PC-9 (cell line): Measurements from ENCODE around the gene TMC8.

Source experiments
- CTCF ChIP-seq: fragments of 200-600 bp; sonication (generic); conservative IDR thresholded peaks from 2 replicates; pipeline ENCODE4 v1.6.1; 2017; ENCODE audit warnings: mixed run types, antibody characterized with exemption, mild to moderate bottlenecking, moderate library complexity
- EZH2 ChIP-seq: fragments of 200-600 bp; sonication (generic); IDR thresholded peaks from 2 replicates; pipeline ENCODE4 v1.8.0; 2017; ENCODE audit warnings: antibody characterized with exemption, low read depth

GRCh38 chr17:78118801-78119241, 11.8 kb upstream of the TMC8 start:
- TF ChIP-seq CTCF: no peak
- TF ChIP-seq EZH2: no peak
